ENCODE data around the gene NFIA.

- TF ChIP-seq EP300 (IDR thresholded peaks at IDR 0.05) (no peak), CTCF (IDR thresholded peaks at IDR 0.05) (no peak), POLR2AphosphoS5 (IDR thresholded peaks at IDR 0.05) (no peak), POLR2A (IDR thresholded peaks at IDR 0.05) (no peak)
These were observed 408.6 kb downstream of the NFIA start for GRCh38 chr1:61490924-61491323.
